EH (cell line): Measurements from ENCODE around the gene SCGB1D2.

Experiments
- DNase-seq: peaks from one replicate; pipeline ENCODE4 v3.0.0-alpha.2; 2015; ENCODE audit warnings: low read depth

SCGB1D2 gene

DNA sequence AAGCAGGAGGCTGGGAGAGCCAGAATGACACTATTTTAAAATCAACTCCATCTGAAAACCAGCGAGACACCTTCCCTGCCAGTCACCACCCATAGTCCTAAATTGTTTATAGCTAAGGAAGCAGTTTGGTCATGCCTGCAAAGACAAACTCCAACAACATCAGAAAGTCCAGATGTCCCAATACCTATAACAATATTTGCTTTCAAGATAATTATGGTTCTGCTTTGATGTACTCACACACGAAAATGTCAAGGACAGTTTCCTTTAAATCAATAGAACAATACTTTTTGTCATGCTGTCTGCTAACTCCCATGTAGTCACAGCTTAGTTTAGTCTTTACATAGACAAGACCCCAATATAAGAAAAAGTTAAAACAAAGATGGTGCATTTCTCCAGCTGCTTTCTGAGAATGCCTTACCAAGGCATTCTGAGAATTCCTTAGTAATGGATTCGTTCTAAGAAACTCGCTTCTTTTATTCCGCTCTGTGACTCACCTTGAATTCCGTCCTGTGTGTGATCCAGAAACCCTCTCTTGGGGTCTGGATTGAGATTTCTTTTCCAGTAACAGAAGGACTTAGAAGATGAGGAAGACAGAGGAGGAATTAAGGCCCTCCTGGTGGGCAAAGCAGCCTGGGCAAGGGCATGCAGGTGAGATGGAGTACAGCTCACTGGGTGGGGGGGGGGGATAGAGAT is 18.4 kb downstream of the SCGB1D2 start:
- DNase-seq = no peak

DNA sequence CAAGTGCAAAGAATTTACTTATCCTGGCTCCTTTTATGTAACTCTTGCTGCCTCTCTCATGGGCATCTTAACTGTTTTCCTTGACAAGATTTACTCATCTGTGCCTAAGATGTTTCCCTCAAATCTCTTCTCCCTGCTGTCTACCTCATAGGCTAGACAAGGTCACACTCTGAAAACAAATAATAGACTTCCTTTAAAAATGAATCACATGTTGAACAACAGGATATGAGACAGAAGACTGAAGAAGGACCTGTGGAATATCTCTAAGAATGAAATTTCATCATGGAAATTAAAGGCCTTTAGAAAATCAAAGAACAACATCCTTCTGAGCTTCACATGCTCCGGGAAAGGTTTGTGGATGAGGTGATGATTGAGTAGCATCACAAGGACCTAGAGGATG is 22.0 kb downstream of the SCGB1D2 start:
- peak; percentile 17 for DNase-seq

DNA sequence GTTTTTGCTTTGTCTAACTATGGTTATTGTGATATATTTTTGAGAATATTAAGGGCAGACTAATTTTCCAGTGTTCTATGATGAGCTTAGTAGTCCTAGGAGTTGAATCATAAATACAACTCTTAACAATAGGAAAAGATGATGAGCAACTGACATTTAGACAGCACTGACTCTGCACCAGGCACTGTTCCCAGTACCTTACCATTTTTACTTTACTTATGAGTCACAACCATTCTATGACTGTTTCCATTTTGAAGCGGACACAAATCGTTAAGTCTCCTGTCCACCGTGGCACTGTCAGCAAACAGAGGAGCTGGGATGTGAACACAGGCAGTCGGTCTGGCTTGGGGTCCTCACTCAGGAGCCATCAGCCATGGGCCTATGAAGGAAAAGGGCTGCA is 24.5 kb downstream of the SCGB1D2 start:
- DNase-seq = peak; percentile 23

DNA sequence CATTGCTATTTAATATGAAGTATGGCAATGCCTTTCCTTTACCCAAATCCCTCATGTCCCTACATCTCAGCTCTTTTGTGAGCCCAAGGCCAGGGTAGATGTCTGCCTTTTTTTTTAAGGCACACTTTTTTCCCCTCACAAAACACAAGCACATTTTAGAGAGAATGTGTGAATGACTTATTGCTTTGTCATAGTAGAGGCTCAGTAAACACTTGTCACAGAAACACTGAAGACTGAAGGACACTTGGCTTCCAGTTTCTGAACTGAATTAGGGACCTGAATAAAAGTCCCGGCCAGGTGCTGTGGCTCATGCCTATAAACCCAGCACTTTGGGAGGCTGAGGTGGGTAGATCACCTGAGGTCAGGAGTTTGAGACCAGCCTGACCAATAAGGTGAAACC is 25.0 kb downstream of the SCGB1D2 start:
- no peak for DNase-seq

- no peak for DNase-seq
Measured at GRCh38 chr11:62267576-62267975, 25.5 kb downstream of the SCGB1D2 start.

DNA sequence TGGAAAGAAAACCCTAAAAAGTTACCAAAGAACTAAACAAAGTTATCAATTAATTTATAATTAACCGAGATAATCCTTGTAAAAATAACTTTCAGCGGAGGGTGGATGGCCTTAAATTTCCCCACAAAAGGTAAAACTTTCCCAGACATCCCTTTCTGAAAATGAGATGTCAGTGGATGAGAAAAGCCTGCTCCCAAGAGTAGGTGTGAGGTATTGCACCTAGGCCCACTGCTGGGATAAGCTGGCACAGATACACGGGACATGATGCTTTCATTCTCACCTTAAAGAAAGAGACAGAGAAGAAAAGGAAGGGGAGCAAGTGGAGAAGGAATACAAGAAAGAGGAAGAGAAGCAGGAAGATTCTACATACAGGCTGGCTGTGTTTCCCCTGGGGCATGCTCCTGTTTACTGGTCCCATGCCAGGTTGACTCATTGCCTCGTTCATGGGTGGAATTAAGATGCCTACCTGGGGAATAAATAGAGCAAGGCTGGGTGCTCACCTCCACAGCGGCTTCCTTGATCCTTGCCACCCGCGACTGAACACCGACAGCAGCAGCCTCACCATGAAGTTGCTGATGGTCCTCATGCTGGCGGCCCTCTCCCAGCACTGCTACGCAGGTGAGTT is 27.7 kb downstream of the SCGB1D2 start, which contains the start of gene SCGB2A2:
SCGB2A2 (plus strand) TSS at position 505 of the 625 bp plus-strand sequence; CDS start at position 564, 59 bp downstream.
- DNase-seq = no peak

GRCh38 chr11:62273284-62273683 is 31.2 kb downstream of the SCGB1D2 start:
- no peak for DNase-seq

- DNase-seq = no peak
Measured at GRCh38 chr11:62273789-62274275, 31.8 kb downstream of the SCGB1D2 start.

DNA sequence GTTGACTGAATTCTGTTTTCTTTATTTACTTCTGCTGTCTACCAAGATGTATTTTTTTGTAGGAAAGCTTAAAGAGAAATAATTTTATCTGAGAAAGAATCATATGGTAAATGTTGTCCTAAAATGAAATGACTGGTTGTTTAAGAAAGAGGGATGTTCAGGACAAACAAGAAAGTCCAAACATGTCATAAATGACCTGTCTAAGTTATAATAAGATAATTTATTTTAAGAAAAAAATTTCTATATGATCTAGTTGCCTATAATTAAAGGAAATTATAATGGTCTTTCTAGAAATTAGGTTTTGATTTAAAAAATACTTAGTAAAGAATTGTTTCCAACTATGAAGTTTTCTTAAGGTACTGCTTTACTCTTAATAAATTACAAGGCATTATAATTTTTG is 38.4 kb downstream of the SCGB1D2 start:
- no peak for DNase-seq
